Upper lobe of left lung (tissue), 6 donors: ENCODE results near the gene ALAD. TPM values are rescaled to one million over a fixed set of nuclear protein-coding genes. Genes with fewer than 3 reads are reported as not detected.
"Not testable (repeated sequence)": the region's sequence is repeated elsewhere in the genome, so short reads cannot be mapped to it uniquely, and the experiment has no call there.

Source experiments
- ATAC-seq, 2 donors: fragments of 200-7000 bp; cut with Tn5 transposase; one replicate each; pipeline ENCODE4 v1.9.1; 2022; ENCODE audit warnings: mild to moderate bottlenecking in 2 of 2, moderate library complexity in 2 of 2; ENCODE audit not compliant: low FRiP score in 2 of 2
- DNase-seq, 2 donors: peaks; one replicate each; pipeline ENCODE4 v3.0.0-alpha.2; 2019 to 2020
- H3K27ac ChIP-seq, 4 donors: fragments of 200-600 bp; sonication (generic); one replicate each; pipeline ENCODE4 v1.5.1; 2016 to 2019
- H3K27me3 ChIP-seq, 4 donors: fragments of 200-600 bp; sonication (generic); one replicate each; pipeline ENCODE4 v1.5.1; 2017 to 2019
- H3K36me3 ChIP-seq, 4 donors: fragments of 200-600 bp; sonication (generic); one replicate each; pipeline ENCODE4 v1.5.1; 2016 to 2019
- H3K4me1 ChIP-seq, 4 donors: fragments of 200-600 bp; sonication (generic); one replicate each; pipeline ENCODE4 v1.5.1; 2018 to 2019
- H3K4me3 ChIP-seq, 4 donors: fragments of 200-600 bp; sonication (generic); one replicate each; pipeline ENCODE4 v1.5.1; 2017 to 2019; ENCODE audit warnings: mild to moderate bottlenecking in 2 of 4, moderate library complexity in 1 of 4
- H3K9me3 ChIP-seq, 4 donors: fragments of 200-600 bp; sonication (generic); one replicate each; pipeline ENCODE4 v1.5.1; 2018 to 2019
- EP300 ChIP-seq, 4 donors: sonication (generic); formaldehyde crosslinking; IDR thresholded peaks; one replicate each; pipeline ENCODE4 v1.5.1; 2017; ENCODE audit warnings: antibody characterized with exemption in 4 of 4, control low read depth in 2 of 4
- POLR2A ChIP-seq, 4 donors: fragments of 450-650 bp; IDR thresholded peaks; one replicate each; pipeline ENCODE4 v1.5.1; 2016 to 2017; ENCODE audit warnings: antibody characterized with exemption in 4 of 4, mild to moderate bottlenecking in 2 of 4
- POLR2AphosphoS5 ChIP-seq, 2 donors: sonication (generic); formaldehyde crosslinking; IDR thresholded peaks; one replicate each; pipeline ENCODE4 v1.5.1; 2017; ENCODE audit warnings: antibody characterized with exemption in 2 of 2
- WGBS, 2 donors: methylation state at CpG; one replicate each; pipeline ENCODE4 v1.1.5; 2017 to 2018; 5-methylcytosine and 5-hydroxymethylcytosine counted together
- total RNA-seq, 6 donors: library from RNA; depleted of rRNA in 4 of 6; stranded (reverse); fragments of >200 nt in 4 of 6; gene quantifications; one replicate each; pipeline versions ENCODE4 v1.1.0 to v1.2.1, GENCODE V29; 2016 to 2021
- TF ChIP-seq, protein P1 (sequence below), 6 experiments: fragments of 450-650 bp in 4 of 6; fragments of 200-600 bp in 2 of 6; sonication (generic) in 2 of 6; IDR thresholded peaks; one replicate each; pipeline ENCODE4 v1.5.1; 2016 to 2019; ENCODE audit warnings: antibody characterized with exemption in 6 of 6
- donor health status: DM: no; HTN: no; CAD: no; lungs with moderate emphysema.
- donor health status: DM: no; HTN: yes; CAD: no; lungs with severe emphysema.

ALAD gene
- 10 to 100 TPM; 30.6 to 48.2 (median 38.2) TPM for total RNA-seq

DNA sequence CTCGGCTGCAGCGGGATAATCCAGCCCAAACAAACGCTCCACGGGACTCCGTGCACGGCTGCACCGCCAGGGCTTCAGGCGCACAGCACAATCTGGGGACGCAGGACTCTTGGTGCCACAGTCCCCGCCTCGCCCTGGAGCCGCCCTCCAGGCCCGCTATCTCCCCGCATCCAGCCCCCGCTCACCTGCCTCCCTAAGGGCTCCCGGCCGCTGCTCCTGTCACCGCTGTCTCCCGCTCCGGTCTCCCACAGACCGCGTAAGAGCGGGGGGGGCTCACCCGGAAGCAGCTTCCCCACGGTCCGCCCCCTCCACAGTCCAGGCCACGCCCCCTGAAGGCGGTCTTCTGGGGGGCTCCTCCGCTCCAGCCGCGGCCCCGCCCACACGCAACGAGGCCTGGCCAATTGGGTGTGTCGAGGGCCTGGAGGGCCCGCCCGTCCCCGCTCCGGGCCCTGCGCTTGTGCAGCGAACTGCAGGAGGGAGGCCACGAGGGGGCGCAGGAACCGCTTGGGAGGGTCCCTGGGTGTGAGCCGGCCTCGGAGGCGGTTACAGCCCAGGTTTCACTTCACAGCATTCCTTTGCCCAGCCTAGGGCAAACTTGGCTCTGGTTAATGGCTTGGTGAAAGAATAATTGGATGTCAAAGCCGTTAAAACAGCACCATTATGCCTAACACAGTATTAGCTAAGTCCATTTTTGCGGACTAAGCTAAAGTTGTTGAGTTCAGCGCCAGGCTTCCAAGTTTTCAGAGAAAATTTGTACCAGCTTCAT lies at the start of gene ALAD:
ALAD (minus strand) TSS at position 258 of the 766 bp plus-strand sequence. CDS start 7,725 bp downstream, outside the sequence.
- Histone ChIP-seq H3K27me3 (no peaks in the 10 kb centered on the region), H3K36me3 (no peaks in the 10 kb centered on the region), H3K27ac (peak within 1 kb of the TSS; percentile 69 to 85 (median 80)), H3K4me3 (peak within 1 kb of the TSS; percentile 82 to 90 (median 87)), H3K4me1 (peaks cover 20 to 28% (median 23%) of the 10 kb centered on the region in 4 donors), H3K9me3 (no peaks in the 10 kb centered on the region)
- 4 to 22% methylated on average over 5 to 39 of the region's 50 CpGs for WGBS, 2 donors
- TF ChIP-seq POLR2A (IDR thresholded peaks at IDR 0.05) = peak in 3 of 4 donors; percentile 32 to 79 (median 35)
- no peak for TF ChIP-seq EP300 (IDR thresholded peaks at IDR 0.05)
- peak; percentile 38 to 73 for TF ChIP-seq POLR2AphosphoS5 (IDR thresholded peaks at IDR 0.05)
- TF ChIP-seq, protein P1, sequence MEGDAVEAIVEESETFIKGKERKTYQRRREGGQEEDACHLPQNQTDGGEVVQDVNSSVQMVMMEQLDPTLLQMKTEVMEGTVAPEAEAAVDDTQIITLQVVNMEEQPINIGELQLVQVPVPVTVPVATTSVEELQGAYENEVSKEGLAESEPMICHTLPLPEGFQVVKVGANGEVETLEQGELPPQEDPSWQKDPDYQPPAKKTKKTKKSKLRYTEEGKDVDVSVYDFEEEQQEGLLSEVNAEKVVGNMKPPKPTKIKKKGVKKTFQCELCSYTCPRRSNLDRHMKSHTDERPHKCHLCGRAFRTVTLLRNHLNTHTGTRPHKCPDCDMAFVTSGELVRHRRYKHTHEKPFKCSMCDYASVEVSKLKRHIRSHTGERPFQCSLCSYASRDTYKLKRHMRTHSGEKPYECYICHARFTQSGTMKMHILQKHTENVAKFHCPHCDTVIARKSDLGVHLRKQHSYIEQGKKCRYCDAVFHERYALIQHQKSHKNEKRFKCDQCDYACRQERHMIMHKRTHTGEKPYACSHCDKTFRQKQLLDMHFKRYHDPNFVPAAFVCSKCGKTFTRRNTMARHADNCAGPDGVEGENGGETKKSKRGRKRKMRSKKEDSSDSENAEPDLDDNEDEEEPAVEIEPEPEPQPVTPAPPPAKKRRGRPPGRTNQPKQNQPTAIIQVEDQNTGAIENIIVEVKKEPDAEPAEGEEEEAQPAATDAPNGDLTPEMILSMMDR (IDR thresholded peaks at IDR 0.05) = peak; percentile 95 to 99 (median 98)
- ATAC-seq = peak; percentile 100
- peak; percentile 99 to 100 for DNase-seq

DNA sequence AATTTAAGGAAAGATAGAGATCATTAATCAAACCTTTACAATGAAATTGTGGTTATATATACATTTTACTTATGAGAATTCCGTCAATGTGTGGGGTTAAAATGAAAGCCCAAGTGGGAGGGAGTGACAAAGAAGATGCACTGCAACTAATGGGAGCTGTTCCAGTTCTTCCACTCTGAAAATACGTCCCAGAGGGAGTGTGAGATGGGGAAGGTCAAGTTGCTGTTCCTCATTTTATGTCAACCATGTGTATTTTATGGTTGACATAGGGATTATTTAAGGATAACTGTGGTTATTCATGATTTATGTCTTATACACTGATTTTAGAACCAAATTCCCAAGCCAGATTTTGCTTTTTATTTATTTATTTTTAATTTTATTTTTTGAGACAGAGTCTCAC lies 48.3 kb upstream of the ALAD start:
- 36 to 50% methylated on average over 2 of the region's 2 CpGs for WGBS, 2 donors
- no peaks in the 10 kb centered on the region for H3K27me3 ChIP-seq
- no peaks in the 10 kb centered on the region for H3K9me3 ChIP-seq
- H3K36me3 ChIP-seq = no peaks in the 10 kb centered on the region
- ATAC-seq = no peak
- H3K4me1 ChIP-seq = peaks cover 3 to 10% (median 10%) of the 10 kb centered on the region in 4 donors
- H3K4me3 ChIP-seq = no peak overlapping the region
- no peak overlapping the region for H3K27ac ChIP-seq
- no peak for DNase-seq
- TF ChIP-seq EP300 (IDR thresholded peaks at IDR 0.05) (no peak), POLR2AphosphoS5 (IDR thresholded peaks at IDR 0.05) (no peak), POLR2A (IDR thresholded peaks at IDR 0.05) (no peak)
- TF ChIP-seq, protein P1 (IDR thresholded peaks at IDR 0.05) = no peak

DNA sequence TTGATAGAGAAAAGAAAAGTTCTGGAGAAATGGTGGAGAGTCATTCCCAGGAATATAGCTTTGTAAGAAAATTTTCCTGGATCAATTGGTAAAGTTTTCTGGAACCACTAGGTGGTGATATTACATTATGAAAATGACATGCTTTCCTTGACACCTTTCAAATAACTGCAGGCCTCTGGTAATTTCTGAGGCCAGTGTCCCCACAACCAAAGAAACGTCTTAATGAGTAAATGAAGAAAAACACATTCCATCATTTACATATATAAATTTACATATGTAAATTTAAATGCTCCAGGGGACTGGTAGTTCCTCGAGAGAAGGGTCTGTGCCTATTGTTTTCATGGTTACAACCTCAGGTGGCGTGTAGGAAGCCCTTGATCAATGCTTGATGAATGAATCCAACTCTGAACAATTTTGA lies 45.2 kb upstream of the ALAD start:
- ATAC-seq (peak in 1 of 2 donors; percentile 63), DNase-seq (no peak)
- Histone ChIP-seq H3K9me3 (no peaks in the 10 kb centered on the region), H3K4me3 (no peak overlapping the region), H3K27ac (peak overlapping the region in 2 of 4 donors; percentile 1 to 36), H3K4me1 (peaks cover 0 to 10% (median 6%) of the 10 kb centered on the region in 4 donors), H3K27me3 (no peaks in the 10 kb centered on the region), H3K36me3 (no peaks in the 10 kb centered on the region)
- TF ChIP-seq, protein P1 (IDR thresholded peaks at IDR 0.05) = peak; percentile 45 to 76 (median 65)
- TF ChIP-seq EP300 (IDR thresholded peaks at IDR 0.05) (no peak), POLR2AphosphoS5 (IDR thresholded peaks at IDR 0.05) (no peak), POLR2A (IDR thresholded peaks at IDR 0.05) (no peak)
- WGBS, 2 donors = 48 to 59% methylated on average over 3 of the region's 3 CpGs

DNA sequence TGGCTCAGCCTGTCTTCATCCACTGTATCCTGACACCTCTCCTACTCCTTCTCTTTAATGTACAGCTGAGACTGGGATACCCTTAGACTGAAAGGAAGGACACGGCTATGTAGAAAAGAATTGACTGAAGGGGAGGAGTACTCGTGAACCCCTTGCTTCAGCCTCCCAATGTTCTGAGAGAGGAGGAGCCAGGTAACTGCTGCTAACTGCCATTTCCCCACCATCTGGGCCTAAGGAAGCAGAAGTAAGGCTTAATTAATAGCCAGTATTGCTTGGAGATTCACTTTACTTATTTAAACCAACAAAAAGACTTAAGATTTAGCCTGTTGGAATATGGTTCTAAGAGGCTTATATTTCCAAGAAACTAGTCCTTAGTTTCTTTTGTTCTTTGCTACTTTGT lies 43.7 kb upstream of the ALAD start:
- WGBS, 2 donors = 72 to 76% methylated on average over 2 of the region's 2 CpGs
- Histone ChIP-seq H3K27me3 (no peaks in the 10 kb centered on the region), H3K4me3 (no peak overlapping the region), H3K9me3 (no peaks in the 10 kb centered on the region), H3K27ac (no peak overlapping the region), H3K4me1 (peaks cover 0 to 10% (median 6%) of the 10 kb centered on the region in 4 donors), H3K36me3 (no peaks in the 10 kb centered on the region)
- DNase-seq = no peak
- TF ChIP-seq POLR2AphosphoS5 (IDR thresholded peaks at IDR 0.05) (no peak), POLR2A (IDR thresholded peaks at IDR 0.05) (no peak), EP300 (IDR thresholded peaks at IDR 0.05) (no peak)
- TF ChIP-seq, protein P1 (IDR thresholded peaks at IDR 0.05) = no peak
- ATAC-seq = no peak

DNA sequence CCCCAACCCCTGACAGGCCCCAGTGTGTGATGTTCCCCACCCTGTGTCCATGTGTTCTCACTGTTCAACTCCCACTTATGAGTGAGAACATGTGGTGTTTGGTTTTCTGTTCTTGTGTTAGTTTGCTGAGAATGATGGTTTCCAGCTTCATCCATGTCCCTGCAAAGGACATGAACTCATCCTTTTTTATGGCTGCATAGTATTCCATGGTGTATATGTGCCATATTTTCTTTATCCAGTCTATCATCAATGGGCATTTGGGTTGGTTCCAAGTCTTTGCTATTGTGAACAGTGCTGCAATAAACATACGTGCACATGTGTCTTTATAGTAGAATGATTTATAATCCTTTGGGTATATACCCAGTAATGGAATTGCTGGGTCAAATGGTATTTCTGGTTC lies 36.6 kb upstream of the ALAD start:
- not testable (repeated sequence) for ATAC-seq, DNase-seq, H3K4me1 ChIP-seq, H3K27ac ChIP-seq, H3K27me3 ChIP-seq, H3K9me3 ChIP-seq, H3K4me3 ChIP-seq, H3K36me3 ChIP-seq
- WGBS, 2 donors = 81 to 83% methylated on average over 1 of the region's 1 CpG
